Measurements from ENCODE around the gene TNRC6C.
A peak's percentile ranks its signal among the peaks of the same experiment; 100 is the strongest.
"Not testable (repeated sequence)": the region's sequence is repeated elsewhere in the genome, so short reads cannot be mapped to it uniquely, and the experiment has no call there.

The TNRC6C gene

DNA sequence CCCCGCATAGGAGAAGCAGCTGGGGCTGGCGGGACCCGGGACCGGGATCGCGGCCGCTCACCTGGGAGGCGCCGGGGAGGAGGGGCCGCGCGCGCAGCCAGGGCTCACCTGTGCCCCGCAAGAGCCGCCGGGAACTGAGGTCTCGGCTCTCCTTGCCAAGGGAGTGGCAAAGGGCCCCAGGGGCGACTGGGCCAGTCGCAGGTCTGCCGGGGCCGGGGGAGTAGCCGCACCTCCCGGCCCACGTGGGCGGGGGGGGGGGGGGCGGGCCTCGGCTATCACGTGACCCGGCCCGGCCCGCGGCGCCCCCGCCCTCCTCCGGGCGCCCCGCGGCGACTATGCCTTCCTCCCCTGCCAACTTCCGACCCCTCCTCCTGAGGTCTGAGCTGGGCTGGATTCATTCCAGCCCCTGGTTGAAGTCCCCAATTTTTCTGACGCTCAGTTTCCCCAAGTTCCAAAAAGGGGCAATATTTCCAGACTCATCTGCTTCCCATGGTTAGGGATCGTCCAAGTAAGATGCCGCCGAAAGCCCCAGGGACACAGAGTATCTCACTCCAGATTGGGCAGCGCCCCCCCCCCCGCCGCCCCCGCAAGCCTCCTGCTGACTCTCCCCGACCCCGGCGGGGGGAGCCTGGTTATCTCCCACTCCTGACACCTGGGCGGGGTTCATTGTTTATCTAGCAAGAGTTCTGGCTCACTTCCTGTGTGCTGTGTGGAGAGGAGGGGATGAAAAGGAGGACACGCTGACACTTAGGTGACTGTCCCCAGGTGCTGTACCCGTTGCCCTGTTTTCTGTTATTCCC lies 170.2 kb downstream of the TNRC6C start, which contains the start of gene TMC6:
Gene TMC6 (minus strand): TSS at position 205 of the 800 bp plus-strand sequence. CDS start 1,923 bp downstream, outside the sequence.
- peak; percentile 70 for DNase-seq

GRCh38 chr17:78129351-78130089 lies 171.0 kb downstream of the TNRC6C start:
- DNase-seq = no peak

DNA sequence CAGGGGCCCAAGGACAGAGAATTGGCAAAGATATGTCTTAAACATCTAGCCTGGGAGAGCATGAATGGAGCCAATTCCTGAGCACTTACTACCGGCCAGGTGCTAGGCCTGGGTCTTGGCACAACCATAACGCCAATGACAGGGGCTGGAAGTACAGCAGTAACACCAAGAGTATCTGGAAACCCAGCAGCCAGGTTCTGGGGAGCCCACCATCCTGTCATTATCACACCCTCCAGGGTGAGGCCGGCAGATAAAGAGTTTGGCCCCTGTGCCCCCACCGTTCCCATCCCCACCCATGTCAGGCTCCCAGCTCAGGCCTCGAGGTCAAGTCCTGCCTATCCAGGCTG lies 171.6 kb downstream of the TNRC6C start:
- DNase-seq = no peak

- peak; percentile 58 for DNase-seq
These were observed 172.1 kb downstream of the TNRC6C start, which contains the start of gene TMC8 for GRCh38 chr17:78130437-78131101. Gene TMC8, plus strand, starts transcription at chr17:78130771. Its CDS starts 818 bp downstream, at chr17:78131589.

DNA sequence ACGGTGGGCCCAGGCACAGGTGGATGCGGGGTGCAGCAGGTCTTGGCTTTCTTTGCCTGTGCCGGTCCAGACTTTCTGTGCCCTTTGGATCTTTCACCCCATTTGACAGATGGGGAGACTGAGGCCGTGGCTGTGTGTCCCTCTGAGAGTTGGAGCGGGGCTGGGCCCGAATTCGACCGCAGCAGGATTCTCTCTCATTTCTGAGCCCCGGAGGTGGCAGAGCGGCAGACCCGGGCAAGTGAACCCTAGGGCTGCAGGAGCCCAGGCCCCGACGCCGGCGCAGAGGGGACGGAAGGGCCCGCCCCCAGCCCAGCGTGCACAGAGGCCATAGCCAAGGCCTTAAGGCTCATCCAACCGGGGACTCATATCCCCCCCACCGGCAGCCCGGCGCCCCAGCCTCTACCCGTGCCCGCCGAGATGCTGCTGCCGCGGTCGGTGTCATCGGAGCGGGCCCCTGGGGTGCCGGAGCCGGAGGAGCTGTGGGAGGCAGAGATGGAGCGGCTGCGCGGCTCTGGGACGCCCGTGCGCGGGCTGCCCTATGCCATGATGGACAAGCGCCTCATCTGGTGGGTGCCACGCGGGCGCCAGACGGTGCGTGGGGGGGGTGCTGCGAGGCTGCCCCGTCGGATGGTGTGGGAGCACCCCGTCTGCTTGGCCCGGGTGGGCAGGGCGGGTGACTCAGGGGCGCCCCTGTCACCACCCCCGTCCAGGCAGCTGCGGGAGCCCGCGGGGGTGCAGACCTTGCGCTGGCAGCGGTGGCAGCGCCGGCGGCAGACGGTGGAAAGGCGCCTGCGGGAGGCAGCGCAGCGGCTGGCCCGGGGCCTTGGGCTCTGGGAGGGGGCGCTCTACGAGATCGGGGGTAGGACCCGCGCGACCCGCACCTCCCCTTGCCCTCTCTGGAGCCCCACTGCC lies 172.9 kb downstream of the TNRC6C start:
- peak; percentile 76 for DNase-seq

GRCh38 chr17:78132084-78132676 lies 173.7 kb downstream of the TNRC6C start:
- peak; percentile 68 for DNase-seq

GRCh38 chr17:78132767-78133178 lies 174.3 kb downstream of the TNRC6C start:
- DNase-seq = no peak

- no peak for DNase-seq
These were observed 174.9 kb downstream of the TNRC6C start for GRCh38 chr17:78133179-78133951.

DNA sequence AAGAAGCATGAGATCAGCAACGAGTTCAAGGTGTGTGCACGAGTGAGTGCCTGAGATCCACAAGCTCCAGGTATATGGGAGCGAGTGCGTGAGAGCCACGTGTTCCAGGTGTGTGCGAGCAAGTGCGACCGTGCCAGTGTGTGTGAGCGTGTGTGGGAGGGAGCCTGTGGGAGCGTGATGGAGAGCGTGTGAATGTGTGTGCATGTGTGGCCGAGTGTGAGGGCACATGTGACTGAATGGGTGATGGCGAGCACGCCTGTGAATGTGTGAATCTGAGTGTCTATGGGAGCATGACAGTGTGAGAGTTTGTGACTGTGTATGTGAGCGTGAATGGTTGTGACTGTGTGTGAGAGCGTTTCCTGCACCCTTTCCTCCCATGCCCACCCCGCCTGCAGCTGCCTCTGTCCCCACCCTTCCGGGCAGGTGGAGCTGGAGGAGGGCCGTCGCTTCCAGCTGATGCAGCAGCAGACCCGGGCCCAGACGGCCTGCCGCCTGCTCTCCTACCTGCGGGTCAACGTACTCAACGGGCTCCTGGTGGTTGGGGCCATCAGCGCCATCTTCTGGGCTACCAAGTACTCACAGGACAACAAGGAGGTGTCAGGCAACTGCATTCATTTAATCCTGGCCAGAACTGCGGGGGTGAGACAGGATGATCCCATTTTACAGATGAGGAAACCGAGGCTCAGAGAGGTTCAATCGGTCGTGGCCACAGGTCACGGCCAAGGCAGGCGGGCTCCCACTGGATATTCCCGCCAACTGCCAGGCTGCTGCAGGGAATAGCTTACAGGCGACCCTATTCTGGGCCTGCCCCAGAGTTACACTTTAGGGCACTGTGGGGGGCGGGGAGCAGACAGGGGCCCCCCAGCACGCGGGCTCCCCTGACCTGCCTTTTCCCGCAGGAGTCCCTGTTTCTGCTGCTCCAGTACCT lies 175.7 kb downstream of the TNRC6C start:
- DNase-seq = peak; percentile 78

DNA sequence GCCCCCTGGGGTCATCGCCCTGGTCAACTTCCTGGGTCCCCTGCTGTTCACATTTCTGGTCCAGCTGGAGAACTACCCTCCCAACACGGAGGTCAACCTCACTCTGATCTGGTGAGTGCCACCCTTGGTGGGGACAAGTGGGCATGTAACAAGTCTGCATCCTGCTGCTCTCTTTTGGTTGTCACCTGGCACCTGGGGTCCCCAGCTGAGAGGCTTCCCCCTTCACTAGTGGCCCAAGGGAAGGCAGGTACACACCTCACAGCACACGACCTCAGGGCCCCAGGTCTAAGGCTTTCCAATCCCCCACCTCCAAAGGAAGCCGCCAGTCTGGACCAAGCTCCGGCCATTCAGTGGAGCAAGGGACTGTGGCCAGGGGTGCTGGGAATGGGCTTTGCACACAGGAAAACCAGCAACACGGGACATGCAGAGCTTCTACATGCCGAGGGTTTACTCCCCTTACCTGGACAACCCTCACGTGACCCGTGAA lies 176.4 kb downstream of the TNRC6C start:
- no peak for DNase-seq

- no peak for DNase-seq
These were observed 177.5 kb downstream of the TNRC6C start for GRCh38 chr17:78135858-78136500.

- peak; percentile 47 for DNase-seq
These were observed 179.1 kb downstream of the TNRC6C start for GRCh38 chr17:78137392-78138203.

DNA sequence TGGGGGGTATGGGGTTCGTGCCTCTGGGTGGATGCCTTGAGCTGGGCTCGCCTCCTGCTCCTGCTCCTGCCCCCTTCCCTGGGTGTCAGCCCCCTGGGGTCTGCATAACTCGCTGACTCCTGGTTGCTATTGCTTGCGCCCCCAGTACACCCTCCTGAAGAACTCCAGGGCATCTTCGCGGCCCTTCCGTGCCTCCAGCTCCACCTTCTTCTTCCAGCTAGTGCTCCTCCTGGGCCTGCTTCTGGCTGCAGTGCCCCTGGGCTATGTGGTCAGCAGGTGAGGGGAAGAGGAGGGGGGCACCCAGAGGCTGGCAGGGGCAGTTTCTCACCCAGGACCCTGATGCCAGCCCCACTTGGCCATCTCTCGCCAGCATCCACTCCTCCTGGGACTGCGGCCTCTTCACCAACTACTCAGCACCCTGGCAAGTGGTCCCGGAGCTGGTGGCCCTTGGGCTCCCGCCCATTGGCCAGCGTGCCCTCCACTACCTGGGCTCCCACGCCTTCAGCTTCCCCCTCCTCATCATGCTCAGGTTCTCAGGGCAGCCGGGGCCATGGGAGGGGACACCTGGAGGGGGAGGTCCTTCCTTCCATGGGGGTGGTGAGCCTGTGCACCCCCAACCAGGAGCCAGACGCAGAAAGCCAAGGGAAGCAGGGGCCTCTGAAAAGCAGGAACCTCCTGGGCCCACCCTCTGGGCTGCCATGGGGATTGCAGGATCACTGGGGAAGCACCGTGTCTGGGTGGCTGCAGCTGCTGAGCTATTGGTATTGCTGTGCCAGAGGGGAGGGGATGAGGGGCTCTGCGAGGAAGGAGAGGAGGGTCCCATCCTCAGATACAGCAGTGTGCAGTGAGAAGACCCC lies 179.9 kb downstream of the TNRC6C start:
- no peak for DNase-seq

- DNase-seq = not testable (repeated sequence)
These were observed 181.3 kb downstream of the TNRC6C start for GRCh38 chr17:78139861-78140168.

DNA sequence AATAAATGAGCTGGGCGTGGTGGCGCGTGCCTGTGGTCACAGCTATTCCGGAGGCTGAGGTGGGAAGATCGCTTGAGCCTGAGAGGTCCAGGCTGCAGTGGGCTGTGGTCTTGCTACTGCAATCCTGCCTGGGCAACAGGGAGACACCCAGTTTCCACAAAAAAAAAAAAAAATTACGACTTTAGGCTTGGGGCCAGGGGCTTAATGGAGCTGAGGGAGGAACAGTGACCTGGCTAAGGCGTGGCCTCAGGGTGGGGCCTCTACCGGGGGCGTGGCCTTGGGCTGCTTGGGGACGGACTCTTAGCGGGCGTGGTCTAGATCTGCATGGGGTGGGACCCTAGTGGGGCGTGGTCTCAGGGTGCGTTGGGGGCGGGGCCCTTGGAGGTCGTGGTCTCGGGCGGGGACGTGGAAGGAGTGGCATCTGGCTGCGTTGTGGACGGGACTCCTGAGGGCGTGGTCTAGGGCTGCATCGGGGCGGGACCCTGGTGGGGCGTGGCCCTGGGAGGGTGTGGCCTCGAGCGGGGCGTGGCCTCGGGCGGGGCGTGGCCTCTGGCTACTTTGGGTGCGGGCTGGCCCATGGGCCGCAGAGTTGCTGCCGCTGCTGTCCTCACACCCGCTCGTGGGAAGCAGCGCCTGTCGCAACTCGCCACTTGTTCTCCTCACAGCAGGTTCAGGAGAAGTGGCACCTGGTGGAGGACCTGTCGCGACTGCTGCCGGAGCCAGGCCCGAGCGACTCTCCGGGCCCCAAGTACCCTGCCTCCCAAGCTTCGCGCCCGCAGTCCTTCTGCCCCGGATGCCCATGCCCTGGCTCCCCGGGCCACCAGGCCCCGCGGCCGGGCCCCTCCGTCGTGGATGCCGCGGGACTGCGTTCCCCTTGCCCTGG lies 181.9 kb downstream of the TNRC6C start:
- DNase-seq = peak; percentile 90

DNA sequence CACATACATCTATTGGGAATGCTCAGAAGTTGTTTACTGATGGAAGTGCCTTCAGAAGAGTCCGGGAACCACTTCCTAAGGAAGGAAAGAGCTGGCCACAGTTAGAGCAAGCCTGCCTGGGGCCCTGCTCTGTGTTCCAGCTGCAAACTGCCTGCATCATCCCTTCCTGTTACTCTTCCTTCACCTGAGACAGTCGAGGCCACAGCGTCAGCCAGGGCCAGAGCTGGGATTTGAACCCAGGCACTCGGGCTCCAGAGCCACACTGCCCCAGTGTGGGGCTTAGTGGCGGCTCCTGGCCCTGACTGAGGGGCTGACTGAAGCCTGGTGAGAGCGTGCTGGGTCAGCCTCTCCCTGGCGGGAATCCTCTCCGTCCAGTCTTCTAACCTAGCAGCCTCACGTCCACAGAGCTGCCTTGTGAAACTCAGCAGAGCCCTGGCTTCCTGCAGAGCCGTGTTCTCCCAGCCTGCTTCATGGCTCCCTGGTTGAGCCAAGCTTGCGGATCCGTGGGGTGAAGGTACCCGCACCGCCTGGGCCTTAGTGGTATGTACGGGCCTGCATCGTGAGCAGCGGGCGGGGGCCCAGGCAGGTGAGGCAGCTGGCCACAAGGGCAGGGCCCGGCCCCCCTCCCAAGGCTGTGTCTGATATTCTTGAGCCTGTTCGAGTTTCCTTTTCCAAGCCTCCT lies 183.1 kb downstream of the TNRC6C start:
- DNase-seq = no peak
